Heart left ventricle (tissue), 13 donors: ENCODE data around the gene SH3RF3.

ENCODE experiments used
- CTCF ChIP-seq, 12 donors: fragments of 200-600 bp; sonication (generic) in 4 of 12; IDR thresholded peaks; one replicate each; pipeline versions ENCODE4 v1.5.0 to v1.8.0; 2018 to 2022; ENCODE audit warnings: antibody characterized with exemption in 12 of 12, mild to moderate bottlenecking in 5 of 12
- POLR2A ChIP-seq, 2 donors: fragments of 450-650 bp; IDR thresholded peaks; one replicate each; pipeline ENCODE4 v1.6.1; 2017; ENCODE audit warnings: antibody characterized with exemption in 2 of 2, mild to moderate bottlenecking in 2 of 2, moderate library complexity in 2 of 2
- donor health status: ischemic (EF 13 %, LVEDD 7.1; RV severe dilation, severe dysfunction).
- donor health status: DM: no; HTN: yes; CAD: no.
- donor health status: DM: no; HTN: no; CAD: no.
- donor health status: ischemic (EF 25% LVEDD 6.9; RV normal size, moderate dysfunction).
- donor health status: ischemic (EF 25% LVEDD 5.7; RV mildly dilated, moderate dysfunction).
- donor health status: ischemic (EF 35%, LVEDD 5.7; RV mildly dilated, moderate dysfunction).
- donor health status: nonischemic (EF 11% LVEDD 7.7; RV severe dilation, severe dysfunction).
- donor health status: DM: yes; HTN: yes; CAD: no.
- donor health status: PGD.
- donor health status: ischemic (EF 29% LVEDD 5.4; RV normal size, mild dysfunction).
- donor health status: nonischemic (EF 23%, LVEDD 6.1; RV moderate dilation, normal function).

GRCh38 chr2:109178968-109179367 lies 50.0 kb downstream of the SH3RF3 start:
- no peak for TF ChIP-seq CTCF (IDR thresholded peaks at IDR 0.05)
- no peak for TF ChIP-seq POLR2A (IDR thresholded peaks at IDR 0.05)
